Esophagus squamous epithelium (tissue), 4 donors: Measurements from ENCODE around the gene CORIN.

Experiments used
- CTCF ChIP-seq, 6 experiments: fragments of 450-650 bp in 4 of 6; fragments of 200-600 bp in 2 of 6; sonication (generic) in 2 of 6; IDR thresholded peaks; one replicate each; pipeline ENCODE4 v1.5.1; 2016 to 2019; ENCODE audit warnings: antibody characterized with exemption in 6 of 6, mild to moderate bottlenecking in 4 of 6, moderate library complexity in 4 of 6
- POLR2A ChIP-seq, 4 donors: fragments of 450-650 bp; IDR thresholded peaks; one replicate each; pipeline ENCODE4 v1.6.1; 2017; ENCODE audit warnings: antibody characterized with exemption in 4 of 4, mild to moderate bottlenecking in 4 of 4, moderate library complexity in 3 of 4

- TF ChIP-seq CTCF (IDR thresholded peaks at IDR 0.05) (no peak), POLR2A (IDR thresholded peaks at IDR 0.05) (no peak)
Observed at GRCh38 chr4:47643845-47644244, 194.0 kb downstream of the CORIN start.
